Measurements from ENCODE around the gene TMEM38A. TPM values are rescaled to one million over a fixed set of nuclear protein-coding genes. Genes with fewer than 3 reads are reported as not detected.

Gene TMEM38A
- total and polyA plus RNA-seq, 4 donors, result 3.1 to 6.2 (median 3.9) TPM

- no peak overlapping the region for H3K27ac ChIP-seq (ENCODE audit: low read depth in 1 of 2, low read length in 2 of 2)
- peaks cover 0 to 7% (median 3%) of the 10 kb centered on the region in 4 donors for H3K36me3 ChIP-seq (ENCODE audit: control insufficient read depth in 4 of 4, insufficient read depth in 3 of 4, low read depth in 1 of 4, low read length in 3 of 4)
- no peak for DNase-seq (ENCODE audit: low spot score)
- no peak overlapping the region for H3K4me3 ChIP-seq (ENCODE audit: low read depth in 1 of 3, low read length in 3 of 3)
- TF ChIP-seq EGR1 (IDR thresholded peaks at IDR 0.05; ENCODE audit: low read depth in 2 of 2), result no peak
- no peak for TF ChIP-seq YY1 (IDR thresholded peaks at IDR 0.05)
- TF ChIP-seq RXRA (IDR thresholded peaks at IDR 0.05), result no peak
- TF ChIP-seq NR2F2 (IDR thresholded peaks at IDR 0.05), result no peak
- TF ChIP-seq REST (IDR thresholded peaks at IDR 0.05), result no peak
- TF ChIP-seq GABPA (IDR thresholded peaks at IDR 0.05 in 1 of 2, conservative IDR thresholded peaks at IDR 0.05 in 1 of 2), result no peak
- TF ChIP-seq RAD21 (IDR thresholded peaks at IDR 0.05), result no peak
- TF ChIP-seq FOXA2 (IDR thresholded peaks at IDR 0.05), result no peak
- TF ChIP-seq HNF4A (conservative IDR thresholded peaks at IDR 0.05), result no peak
- TF ChIP-seq FOXA1 (IDR thresholded peaks at IDR 0.05), result no peak
- TF ChIP-seq JUND (IDR thresholded peaks at IDR 0.05), result no peak
- TF ChIP-seq ZBTB33 (IDR thresholded peaks at IDR 0.05), result no peak
- no peak for TF ChIP-seq MAX (IDR thresholded peaks at IDR 0.05)
- no peaks in the 10 kb centered on the region for H3K9me3 ChIP-seq (ENCODE audit: control insufficient read depth in 4 of 4, low read length in 3 of 4)
- no peaks in the 10 kb centered on the region for H3K27me3 ChIP-seq (ENCODE audit: control insufficient read depth in 4 of 4, insufficient read depth in 4 of 4, low read length in 3 of 4)
- no peak overlapping the region for H3K9ac ChIP-seq (ENCODE audit: low read depth in 1 of 2, low read length in 2 of 2)
- H3K4me1 ChIP-seq (ENCODE audit: control insufficient read depth in 4 of 4, insufficient read depth in 4 of 4, low read length in 3 of 4), result peaks cover 2 to 46% (median 35%) of the 10 kb centered on the region in 4 donors
- 85% methylated on average over 10 of the region's 10 CpGs for WGBS
Observed at GRCh38 chr19:16624236-16624635, 36.7 kb upstream of the TMEM38A start.

- DNase-seq (ENCODE audit: low spot score), result no peak
- WGBS, result 59% methylated on average over 16 of the region's 16 CpGs
- TF ChIP-seq FOXA2 (IDR thresholded peaks at IDR 0.05) (no peak), SP1 (IDR thresholded peaks at IDR 0.05) (no peak), RXRA (IDR thresholded peaks at IDR 0.05) (no peak), ZBTB33 (IDR thresholded peaks at IDR 0.05) (no peak), CTCF (IDR thresholded peaks at IDR 0.05; ENCODE audit: low read depth, low read length, missing input control) (no peak), MAX (IDR thresholded peaks at IDR 0.05) (no peak), GABPA (IDR thresholded peaks at IDR 0.05 in 1 of 2, conservative IDR thresholded peaks at IDR 0.05 in 1 of 2) (no peak), HNF4G (IDR thresholded peaks at IDR 0.05) (no peak), YY1 (IDR thresholded peaks at IDR 0.05) (no peak), EGR1 (IDR thresholded peaks at IDR 0.05; ENCODE audit: low read depth in 2 of 2) (no peak), JUND (IDR thresholded peaks at IDR 0.05) (no peak), NR2F2 (IDR thresholded peaks at IDR 0.05) (no peak)
- H3K36me3 ChIP-seq (ENCODE audit: control insufficient read depth in 4 of 4, insufficient read depth in 3 of 4, low read depth in 1 of 4, low read length in 3 of 4), result peaks cover 0 to 7% (median 3%) of the 10 kb centered on the region in 4 donors
- H3K4me1 ChIP-seq (ENCODE audit: control insufficient read depth in 4 of 4, insufficient read depth in 4 of 4, low read length in 3 of 4), result peaks cover 4 to 51% (median 38%) of the 10 kb centered on the region in 4 donors
- no peak overlapping the region for H3K9ac ChIP-seq (ENCODE audit: low read depth in 1 of 2, low read length in 2 of 2)
- no peak overlapping the region for H3K27ac ChIP-seq (ENCODE audit: low read depth in 1 of 2, low read length in 2 of 2)
- H3K9me3 ChIP-seq (ENCODE audit: control insufficient read depth in 4 of 4, low read length in 3 of 4), result no peaks in the 10 kb centered on the region
- no peaks in the 10 kb centered on the region for H3K27me3 ChIP-seq (ENCODE audit: control insufficient read depth in 4 of 4, insufficient read depth in 4 of 4, low read length in 3 of 4)
- no peak overlapping the region for H3K4me3 ChIP-seq (ENCODE audit: low read depth in 1 of 3, low read length in 3 of 3)
Observed at GRCh38 chr19:16625163-16625958, 35.6 kb upstream of the TMEM38A start.

All from liver (tissue), 9 donors.